Breast epithelium (tissue), 3 donors: ENCODE measurements around the gene MAU2.

Experiments
- CTCF ChIP-seq, 3 donors: fragments of 450-650 bp; IDR thresholded peaks; one replicate each; pipeline ENCODE4 v1.5.1; 2016 to 2017; ENCODE audit warnings: antibody characterized with exemption in 3 of 3, mild to moderate bottlenecking in 3 of 3, moderate library complexity in 3 of 3
- POLR2A ChIP-seq: fragments of 450-650 bp; IDR thresholded peaks from one replicate; pipeline ENCODE4 v1.6.1; 2016; ENCODE audit warnings: antibody characterized with exemption, mild to moderate bottlenecking, moderate library complexity
- POLR2AphosphoS5 ChIP-seq, 3 donors: sonication (generic); formaldehyde crosslinking; IDR thresholded peaks; one replicate each; pipeline ENCODE4 v1.6.1; 2017; ENCODE audit warnings: antibody characterized with exemption in 3 of 3

DNA sequence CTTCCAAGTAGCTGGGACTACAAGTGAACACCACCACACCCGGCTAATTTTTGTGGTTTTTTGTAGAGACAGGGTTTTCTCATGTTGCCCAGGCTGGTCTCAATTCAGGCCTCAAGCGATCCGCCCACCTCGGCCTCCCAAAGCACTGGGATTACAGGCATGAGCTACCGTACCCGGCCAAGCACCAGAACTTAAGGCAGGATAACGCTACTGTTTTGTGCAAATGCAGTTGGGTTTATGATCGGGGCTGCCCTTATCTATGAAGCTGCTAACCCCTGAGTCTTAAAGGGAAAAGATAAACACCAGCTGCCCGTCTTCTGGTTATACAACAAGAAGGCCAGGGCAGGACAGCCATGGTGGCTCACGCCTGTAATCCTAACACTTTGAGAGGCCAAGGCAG, 34.9 kb upstream of the MAU2 start:
- TF ChIP-seq CTCF (IDR thresholded peaks at IDR 0.05) (no peak), POLR2A (no peak), POLR2AphosphoS5 (IDR thresholded peaks at IDR 0.05) (no peak)
